ENCODE results near the gene ST3GAL3. TPM values are rescaled to one million over a fixed set of nuclear protein-coding genes. Genes with fewer than 3 reads are reported as not detected.

Gene ST3GAL3
- total and polyA plus RNA-seq, 10 of the 15 experiments (the other 5 are each of a cell fraction or from before 2014, with no cell fraction given): 1.2 to 19.3 (median 11.0) TPM

DNA sequence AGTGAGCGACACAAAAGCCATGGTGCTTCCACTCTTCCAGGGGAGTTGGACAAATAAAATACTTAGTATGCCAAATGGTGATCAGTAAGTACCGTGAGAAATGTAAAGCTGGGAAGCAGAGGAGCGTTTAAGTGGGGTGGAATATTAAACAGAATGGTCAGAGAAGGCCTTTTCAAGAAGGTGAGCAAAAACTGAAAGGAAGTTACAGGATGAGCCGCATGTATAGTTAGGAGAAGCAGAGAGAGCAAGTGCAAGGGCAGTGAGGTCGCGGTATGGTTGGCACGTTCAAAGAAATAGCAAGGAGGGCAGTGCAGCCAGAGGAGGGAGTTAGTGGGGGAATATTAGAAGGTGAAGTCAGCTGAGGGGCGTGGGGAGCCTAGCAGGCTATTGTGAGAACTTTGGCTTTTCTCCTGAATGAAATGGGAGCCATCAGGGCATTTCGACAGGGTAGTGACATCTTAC, 266.7 kb downstream of the ST3GAL3 start:
- no peaks in the 10 kb centered on the region for H3K27me3 ChIP-seq (replicated peaks in 1 of 2; ENCODE audit: control insufficient read depth in 2 of 2, insufficient read depth in 2 of 2, low read length in 1 of 2)
- H3K9ac ChIP-seq (ENCODE audit: control insufficient read depth, insufficient read depth, low read length): peak overlapping the region; percentile 88
- H3K27ac ChIP-seq (ENCODE audit: control insufficient read depth, insufficient read depth): peak overlapping the region; percentile 73
- ChIA-PET SMC1A (ENCODE audit: uncharacterized antibody, unreplicated experiment) (no interaction called here), POLR2A (interaction anchor here (0.6 to 3.8 kb wide), 4 partner anchors 15 to 1762 kb away, joined by 3 to 18 read pairs (median 6); partner anchors contain the start of gene IPO13), RAD21 (ENCODE audit: unreplicated experiment) (interaction anchor here (3.0 kb wide), 1 partner anchor 210 kb away, joined by 10 read pairs; no protein-coding TSS in a partner anchor), CTCF (interaction anchor here (0.7 to 1.1 kb wide), 3 partner anchors 20 to 69 kb away, joined by 3 read pairs; partner anchors contain the start of gene IPO13)
- no TSS peak for BruUV-seq (replicated peaks)
- H4K20me1 ChIP-seq (ENCODE audit: control insufficient read depth, insufficient read depth): no peaks in the 10 kb centered on the region
- H3K79me2 ChIP-seq (ENCODE audit: control insufficient read depth, insufficient read depth, low read length): peaks cover 46% of the 10 kb centered on the region
- peak overlapping the region; percentile 92 for H2AFZ ChIP-seq (ENCODE audit: control insufficient read depth, low read depth, low read length)
- in situ Hi-C loops (cut with MboI) (no loop called here), intact Hi-C loops (cut with micrococcal nuclease; ENCODE audit: unreplicated experiment) (loop anchor here (2.0 kb wide), 1 partner anchor 27 kb away; the partner anchor contains the start of gene IPO13)
- H3K4me3 ChIP-seq: peak overlapping the region; percentile 82
- peaks cover 31% of the 10 kb centered on the region for H3K4me1 ChIP-seq (ENCODE audit: control insufficient read depth, insufficient read depth, low read length)
- 45% methylated on average over 9 of the region's 9 CpGs for WGBS (ENCODE audit: insufficient coverage, insufficient replicate concordance, low lambda C conversion rate, missing lambda C conversion rate)
- TF ChIP-seq, protein P1, sequence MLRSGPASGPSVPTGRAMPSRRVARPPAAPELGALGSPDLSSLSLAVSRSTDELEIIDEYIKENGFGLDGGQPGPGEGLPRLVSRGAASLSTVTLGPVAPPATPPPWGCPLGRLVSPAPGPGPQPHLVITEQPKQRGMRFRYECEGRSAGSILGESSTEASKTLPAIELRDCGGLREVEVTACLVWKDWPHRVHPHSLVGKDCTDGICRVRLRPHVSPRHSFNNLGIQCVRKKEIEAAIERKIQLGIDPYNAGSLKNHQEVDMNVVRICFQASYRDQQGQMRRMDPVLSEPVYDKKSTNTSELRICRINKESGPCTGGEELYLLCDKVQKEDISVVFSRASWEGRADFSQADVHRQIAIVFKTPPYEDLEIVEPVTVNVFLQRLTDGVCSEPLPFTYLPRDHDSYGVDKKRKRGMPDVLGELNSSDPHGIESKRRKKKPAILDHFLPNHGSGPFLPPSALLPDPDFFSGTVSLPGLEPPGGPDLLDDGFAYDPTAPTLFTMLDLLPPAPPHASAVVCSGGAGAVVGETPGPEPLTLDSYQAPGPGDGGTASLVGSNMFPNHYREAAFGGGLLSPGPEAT (IDR thresholded peaks at IDR 0.05; ENCODE audit: low read depth): 0 out of 2 replicates have a peak, but pooled peaks have one; percentile 21
- no peak for TF ChIP-seq SMAD5 (IDR thresholded peaks at IDR 0.05; ENCODE audit: low read depth)
- no peaks in the 10 kb centered on the region for H3K9me3 ChIP-seq (replicated peaks; ENCODE audit: control insufficient read depth, insufficient read depth, low read length)
- H3K36me3 ChIP-seq (ENCODE audit: control insufficient read depth in 2 of 2, insufficient read depth in 2 of 2, low read length in 1 of 2): peaks cover 11 to 15% of the 10 kb centered on the region in 2 experiments
- FAIRE-seq (no peak), DNase-seq (ENCODE audit: low read depth, low spot score) (no peak), ATAC-seq (no peak; the same call in 1 of the 3 replicates)
- H3K4me2 ChIP-seq (ENCODE audit: control insufficient read depth, insufficient read depth): peak overlapping the region; percentile 97

Measured in GM12878 (cell line).